GM12872 (cell line): ENCODE measurements around the gene MXD3.

ENCODE experiments used
- TF ChIP-seq, protein P1 (sequence below): IDR thresholded peaks from 3 replicates; pipeline ENCODE4 v1.5.1; 2011; ENCODE audit warnings: low read depth, mild to moderate bottlenecking, low read length, moderate library complexity; ENCODE audit not compliant: insufficient read depth

MXD3 gene

DNA sequence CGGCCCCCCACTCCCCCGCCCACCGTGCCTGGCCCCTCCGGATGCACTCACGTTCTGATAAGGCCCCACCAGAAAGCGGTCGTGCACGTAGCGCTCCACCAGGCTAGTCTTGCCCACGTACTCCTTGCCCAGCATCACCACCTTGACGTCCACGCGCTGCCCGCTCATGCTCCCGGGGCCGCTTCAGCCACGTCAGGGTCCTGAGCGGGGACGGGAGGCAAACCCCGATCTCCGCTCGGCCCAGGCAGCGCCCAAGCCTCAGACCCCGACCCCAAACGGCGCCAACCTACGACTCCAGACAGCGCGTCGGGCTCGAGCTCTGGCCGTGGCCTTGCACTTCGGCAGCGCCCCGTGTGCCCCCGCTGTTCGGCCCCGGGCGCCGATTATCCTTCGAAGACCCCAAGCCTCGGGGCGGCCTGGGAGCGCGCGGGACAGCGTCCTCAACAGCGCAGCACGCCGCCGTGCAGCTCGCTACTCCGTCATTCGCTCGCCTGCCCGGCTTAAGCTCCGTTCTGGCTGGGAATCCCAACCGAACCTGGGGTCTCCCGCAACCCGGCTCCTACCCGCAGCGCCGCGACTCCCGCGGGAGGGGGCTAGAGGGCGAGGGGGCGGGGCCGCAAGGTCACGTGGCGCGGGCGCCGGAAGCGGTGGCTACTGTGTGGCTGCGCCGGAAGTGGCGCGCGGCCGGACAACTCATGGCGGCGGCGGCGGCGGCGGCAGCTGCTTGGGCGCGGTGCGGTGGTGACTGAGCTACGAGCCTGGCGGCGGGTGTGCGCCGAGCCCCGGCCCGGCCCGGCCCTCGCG lies 8.4 kb downstream of the MXD3 start, which contains the start of the genes PRELID1 and RAB24:
PRELID1 (plus strand) TSS at position 679 of the 804 bp plus-strand sequence. CDS start 187 bp downstream, outside the sequence.
RAB24 (minus strand) TSS at position 599 of the 804 bp plus-strand sequence; CDS start at position 168, 431 bp downstream.
- TF ChIP-seq, protein P1, sequence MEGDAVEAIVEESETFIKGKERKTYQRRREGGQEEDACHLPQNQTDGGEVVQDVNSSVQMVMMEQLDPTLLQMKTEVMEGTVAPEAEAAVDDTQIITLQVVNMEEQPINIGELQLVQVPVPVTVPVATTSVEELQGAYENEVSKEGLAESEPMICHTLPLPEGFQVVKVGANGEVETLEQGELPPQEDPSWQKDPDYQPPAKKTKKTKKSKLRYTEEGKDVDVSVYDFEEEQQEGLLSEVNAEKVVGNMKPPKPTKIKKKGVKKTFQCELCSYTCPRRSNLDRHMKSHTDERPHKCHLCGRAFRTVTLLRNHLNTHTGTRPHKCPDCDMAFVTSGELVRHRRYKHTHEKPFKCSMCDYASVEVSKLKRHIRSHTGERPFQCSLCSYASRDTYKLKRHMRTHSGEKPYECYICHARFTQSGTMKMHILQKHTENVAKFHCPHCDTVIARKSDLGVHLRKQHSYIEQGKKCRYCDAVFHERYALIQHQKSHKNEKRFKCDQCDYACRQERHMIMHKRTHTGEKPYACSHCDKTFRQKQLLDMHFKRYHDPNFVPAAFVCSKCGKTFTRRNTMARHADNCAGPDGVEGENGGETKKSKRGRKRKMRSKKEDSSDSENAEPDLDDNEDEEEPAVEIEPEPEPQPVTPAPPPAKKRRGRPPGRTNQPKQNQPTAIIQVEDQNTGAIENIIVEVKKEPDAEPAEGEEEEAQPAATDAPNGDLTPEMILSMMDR: peak; percentile 41; the same call in 2 of the 3 replicates

DNA sequence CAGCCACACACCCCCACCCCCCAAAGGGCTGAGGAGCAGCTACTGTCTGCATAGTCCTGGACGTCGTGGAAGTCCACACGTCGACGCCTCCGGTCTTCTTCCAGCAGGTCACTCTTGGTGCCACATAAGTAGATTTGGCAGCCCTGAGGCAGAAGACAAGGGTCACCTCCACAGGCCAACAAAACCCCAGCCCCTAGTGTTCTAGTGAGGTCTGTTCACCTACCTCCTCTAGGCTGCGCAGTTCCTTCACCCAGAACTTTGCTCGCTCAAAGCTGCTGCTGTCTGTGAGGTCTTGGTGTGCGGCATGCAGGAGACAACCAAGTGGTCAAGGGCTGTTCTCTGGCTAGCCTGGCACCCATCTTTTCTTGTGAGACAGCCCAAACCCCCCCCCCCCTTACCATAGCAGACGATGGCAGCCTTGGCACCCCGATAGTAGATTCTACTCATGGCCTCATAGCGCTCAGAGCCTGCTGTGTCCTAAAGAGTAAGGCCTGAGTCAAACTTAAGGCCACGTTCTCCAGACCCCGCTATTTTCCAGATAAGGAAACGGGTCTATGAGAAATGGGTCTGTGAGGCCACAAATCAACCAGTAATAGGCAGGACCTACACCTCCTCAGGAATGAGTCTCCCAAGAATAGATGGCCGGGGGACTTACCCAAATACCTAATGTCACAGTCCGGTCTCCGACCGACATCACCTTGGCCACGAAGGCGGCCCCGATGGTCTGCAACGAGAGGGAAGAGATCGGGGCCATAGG lies 9.2 kb downstream of the MXD3 start:
- TF ChIP-seq, protein P1: 0 out of 3 replicates have a peak, but pooled peaks have one; percentile 14

DNA sequence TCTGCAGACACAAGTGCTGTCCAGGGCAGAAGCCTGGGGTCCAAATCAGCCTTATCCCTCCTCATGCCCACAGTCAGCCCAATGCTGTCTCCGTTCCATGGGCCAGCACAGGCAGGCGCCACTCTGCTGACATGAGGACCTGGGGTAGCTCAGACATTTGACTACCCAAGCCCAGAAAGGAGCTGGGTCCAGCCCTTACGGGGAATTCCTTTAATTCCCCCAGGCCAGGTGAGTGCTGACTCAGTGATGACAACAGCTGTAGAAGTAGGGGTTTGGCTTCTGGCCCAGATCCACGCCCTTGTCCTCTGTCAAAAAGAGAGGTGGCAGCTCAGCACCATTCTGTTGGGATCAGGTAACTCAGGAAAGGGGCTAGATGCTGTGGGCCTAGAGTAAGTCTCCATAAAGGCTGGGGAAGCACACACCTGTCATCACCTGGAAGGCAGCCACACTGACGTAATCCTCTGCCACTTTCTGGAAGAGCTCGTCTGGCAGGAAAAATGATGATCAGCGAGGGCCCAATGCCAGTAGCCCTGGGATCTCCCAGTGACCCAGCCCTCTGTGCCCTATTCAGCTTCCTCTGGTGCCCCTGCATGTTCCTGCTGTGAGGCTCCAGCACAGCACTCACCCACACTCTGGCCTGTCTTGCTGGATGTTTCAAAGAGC lies 10.1 kb downstream of the MXD3 start:
- TF ChIP-seq, protein P1: no peak

DNA sequence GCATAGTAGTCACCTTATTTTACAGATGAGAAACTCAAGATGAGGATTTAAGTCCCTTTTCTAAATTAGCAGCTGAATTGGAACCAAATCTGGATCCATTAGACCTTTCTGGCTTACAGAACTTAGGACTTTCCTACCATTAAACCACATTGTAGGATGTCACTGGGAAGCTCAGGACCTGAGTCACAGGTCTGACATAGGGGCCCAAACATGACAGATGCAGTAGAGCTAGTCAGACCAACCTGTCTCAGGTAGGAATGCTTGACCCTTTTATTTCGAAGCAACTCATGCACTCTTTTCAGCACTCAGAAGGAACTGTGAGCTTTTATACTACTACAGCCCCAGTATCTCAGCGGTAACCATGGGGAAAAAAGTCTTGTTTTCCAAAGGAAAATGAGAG lies 10.7 kb downstream of the MXD3 start:
- TF ChIP-seq, protein P1: no peak

DNA sequence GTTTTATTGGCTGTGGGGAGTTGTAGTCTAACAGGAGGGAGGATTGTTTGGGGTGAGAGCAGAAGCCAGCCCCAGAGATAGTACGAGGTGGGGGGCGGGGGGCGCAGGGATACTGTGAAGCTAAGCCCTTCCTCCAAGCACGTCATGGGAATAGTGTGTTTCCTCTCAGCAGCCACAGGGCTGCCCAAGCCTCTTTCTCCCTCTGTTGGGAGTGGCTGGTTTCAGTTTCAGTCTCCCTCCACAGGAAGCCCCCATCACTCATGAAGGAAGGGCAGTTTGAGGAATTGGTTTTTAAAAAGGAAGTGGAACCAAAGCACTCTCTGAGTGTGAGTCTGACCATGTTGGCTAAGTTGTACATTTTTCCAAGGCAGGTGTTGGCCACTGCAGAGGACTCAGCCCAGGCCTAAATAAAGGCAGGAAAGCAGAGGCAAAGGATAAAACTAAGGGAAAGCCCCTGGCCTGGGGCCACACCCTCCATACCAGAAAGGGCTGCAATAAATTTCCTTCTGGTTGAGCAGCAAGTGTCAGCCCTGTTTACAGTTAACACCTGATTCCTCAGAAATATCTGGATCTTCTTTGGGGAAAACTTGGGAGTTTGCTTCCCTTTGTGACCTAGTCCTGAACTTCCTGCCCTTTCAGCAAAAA lies 11.3 kb downstream of the MXD3 start:
- TF ChIP-seq, protein P1: 0 out of 3 replicates have a peak, but pooled peaks have one; percentile 5

DNA sequence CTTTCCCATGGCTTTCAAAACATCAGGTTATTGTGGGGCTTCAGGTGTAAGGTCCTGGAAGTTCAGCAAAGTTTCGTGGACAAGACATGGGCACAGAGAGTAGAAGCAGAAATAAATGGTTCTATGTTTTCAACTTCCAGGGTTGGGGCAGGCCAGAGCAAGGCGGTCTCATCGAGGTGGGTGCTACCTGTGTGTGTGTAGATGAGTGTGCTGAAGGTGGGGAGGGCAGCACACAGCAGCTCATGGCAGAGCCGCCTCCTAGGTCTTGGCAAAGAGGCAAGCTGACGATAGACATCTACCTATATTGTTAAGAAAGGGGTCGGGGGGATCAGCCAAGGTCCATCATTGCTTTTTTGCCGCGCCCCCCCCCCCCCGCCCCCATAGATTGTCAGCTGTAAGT lies 12.0 kb downstream of the MXD3 start:
- TF ChIP-seq, protein P1: no peak
